Nephron (organoid): Measurements from ENCODE around the gene PHF12.
A peak's percentile ranks its signal among the peaks of the same experiment; 100 is the strongest.

Source experiments
- H3K27ac Mint-ChIP-seq, 3 experiments: 2 replicates each; pipeline ENCODE4 v1.8.0; 2020; ENCODE audit warnings: mixed read lengths in 3 of 3, mild to moderate bottlenecking in 2 of 3, moderate library complexity in 1 of 3
- H3K27me3 Mint-ChIP-seq: 2 replicates; pipeline ENCODE4 v1.8.0; 2021; ENCODE audit warnings: low read depth, mild to moderate bottlenecking, moderate library complexity, mixed read lengths
- H3K36me3 Mint-ChIP-seq: 2 replicates; pipeline ENCODE4 v1.8.0; 2020; ENCODE audit warnings: low read depth, mixed read lengths
- H3K4me1 Mint-ChIP-seq: 2 replicates; pipeline ENCODE4 v1.8.0; 2020; ENCODE audit warnings: mixed read lengths
- H3K4me3 Mint-ChIP-seq, 3 experiments: 2 replicates each; pipeline ENCODE4 v1.8.0; 2020; ENCODE audit warnings: mild to moderate bottlenecking in 3 of 3, mixed read lengths in 3 of 3, moderate library complexity in 2 of 3
- H3K9me3 Mint-ChIP-seq: 2 replicates; pipeline ENCODE4 v1.8.0; 2020; ENCODE audit warnings: mixed read lengths
- TF ChIP-seq, protein P1 (sequence below), 3 experiments: fragments of 200-600 bp; sonication (generic); IDR thresholded peaks; one replicate each; pipeline ENCODE4 v1.5.0; 2021; ENCODE audit warnings: antibody characterized with exemption in 3 of 3; ENCODE audit not compliant: unreplicated experiment in 3 of 3

PHF12 gene

DNA sequence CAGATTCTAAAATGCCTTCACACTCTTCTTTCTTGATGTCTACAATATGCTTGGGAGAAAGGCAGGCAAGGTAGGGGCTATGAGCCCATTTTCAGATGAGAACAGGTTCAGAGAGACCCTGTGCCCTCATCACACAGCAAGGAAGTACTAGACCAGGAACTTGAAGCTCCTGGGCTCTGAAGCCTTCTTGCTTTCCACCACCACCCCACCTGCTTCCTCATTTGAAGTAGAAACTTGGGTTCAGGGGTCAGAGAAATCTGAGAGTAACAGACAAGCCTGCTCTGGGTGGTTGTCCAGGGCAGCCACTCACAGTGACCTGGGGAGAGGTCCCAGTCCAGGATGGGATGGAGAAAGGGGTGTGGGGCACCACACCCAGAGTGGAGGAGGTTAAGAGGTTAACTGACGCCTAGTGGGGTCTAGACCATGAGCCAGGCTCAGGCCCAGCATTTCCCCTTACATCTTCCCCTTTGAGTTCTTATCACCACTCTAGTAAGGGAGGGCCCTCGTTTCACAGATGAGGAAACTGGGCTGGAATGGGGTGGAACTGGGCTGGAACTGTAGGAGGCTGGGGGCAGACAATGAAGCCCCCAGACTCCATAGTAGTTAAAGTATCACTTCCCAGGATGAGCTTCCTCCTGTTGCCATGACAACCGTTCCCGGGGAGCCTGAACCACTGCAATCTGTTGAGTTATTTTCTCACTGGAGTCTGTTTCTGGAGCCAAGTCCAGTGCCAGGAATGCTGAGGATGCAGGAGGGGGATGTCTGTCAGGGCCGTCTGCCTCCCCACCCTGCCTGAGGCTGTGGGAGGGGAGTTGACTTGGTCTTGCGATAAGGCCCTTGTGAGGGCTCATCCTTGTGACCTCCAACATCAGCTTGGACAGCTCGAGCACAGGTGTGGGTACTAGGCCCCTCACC, 16.2 kb upstream of the PHF12 start:
- H3K4me3 Mint-ChIP-seq: no peak overlapping the region
- peaks cover 63% of the 10 kb centered on the region for H3K4me1 Mint-ChIP-seq
- H3K9me3 Mint-ChIP-seq: no peaks in the 10 kb centered on the region
- H3K27ac Mint-ChIP-seq: peak overlapping the region; percentile 55 to 78 (median 74)
- TF ChIP-seq, protein P1, sequence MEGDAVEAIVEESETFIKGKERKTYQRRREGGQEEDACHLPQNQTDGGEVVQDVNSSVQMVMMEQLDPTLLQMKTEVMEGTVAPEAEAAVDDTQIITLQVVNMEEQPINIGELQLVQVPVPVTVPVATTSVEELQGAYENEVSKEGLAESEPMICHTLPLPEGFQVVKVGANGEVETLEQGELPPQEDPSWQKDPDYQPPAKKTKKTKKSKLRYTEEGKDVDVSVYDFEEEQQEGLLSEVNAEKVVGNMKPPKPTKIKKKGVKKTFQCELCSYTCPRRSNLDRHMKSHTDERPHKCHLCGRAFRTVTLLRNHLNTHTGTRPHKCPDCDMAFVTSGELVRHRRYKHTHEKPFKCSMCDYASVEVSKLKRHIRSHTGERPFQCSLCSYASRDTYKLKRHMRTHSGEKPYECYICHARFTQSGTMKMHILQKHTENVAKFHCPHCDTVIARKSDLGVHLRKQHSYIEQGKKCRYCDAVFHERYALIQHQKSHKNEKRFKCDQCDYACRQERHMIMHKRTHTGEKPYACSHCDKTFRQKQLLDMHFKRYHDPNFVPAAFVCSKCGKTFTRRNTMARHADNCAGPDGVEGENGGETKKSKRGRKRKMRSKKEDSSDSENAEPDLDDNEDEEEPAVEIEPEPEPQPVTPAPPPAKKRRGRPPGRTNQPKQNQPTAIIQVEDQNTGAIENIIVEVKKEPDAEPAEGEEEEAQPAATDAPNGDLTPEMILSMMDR (IDR thresholded peaks at IDR 0.05; ENCODE audit: unreplicated experiment in 3 of 3): no peak
- no peaks in the 10 kb centered on the region for H3K36me3 Mint-ChIP-seq
- peaks cover 27% of the 10 kb centered on the region for H3K27me3 Mint-ChIP-seq

DNA sequence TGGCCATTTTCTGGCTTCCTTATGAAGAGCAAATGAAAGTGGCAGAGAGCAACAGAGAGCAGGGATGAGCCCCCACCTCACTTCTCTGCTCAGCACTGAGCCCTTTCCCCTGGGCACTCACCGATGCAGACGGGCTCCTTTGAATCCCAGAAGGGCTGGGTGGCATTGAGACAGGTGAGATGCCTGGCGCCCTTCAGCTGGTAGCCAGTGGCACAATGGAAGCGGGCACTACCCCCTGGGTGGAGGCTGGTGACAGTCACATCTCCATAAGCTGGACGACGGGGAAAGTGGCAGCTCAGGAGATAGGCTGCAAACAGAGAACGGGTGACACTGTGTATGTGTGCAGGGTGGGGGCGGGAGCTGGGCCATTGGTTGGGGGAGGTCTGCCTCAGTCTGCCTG, 12.5 kb upstream of the PHF12 start:
- Mint-ChIP-seq H3K4me1 (peaks cover 31% of the 10 kb centered on the region), H3K27ac (no peak overlapping the region), H3K27me3 (peaks cover 26% of the 10 kb centered on the region), H3K4me3 (no peak overlapping the region), H3K36me3 (no peaks in the 10 kb centered on the region), H3K9me3 (no peaks in the 10 kb centered on the region)
- TF ChIP-seq, protein P1 (IDR thresholded peaks at IDR 0.05; ENCODE audit: unreplicated experiment in 3 of 3): no peak

DNA sequence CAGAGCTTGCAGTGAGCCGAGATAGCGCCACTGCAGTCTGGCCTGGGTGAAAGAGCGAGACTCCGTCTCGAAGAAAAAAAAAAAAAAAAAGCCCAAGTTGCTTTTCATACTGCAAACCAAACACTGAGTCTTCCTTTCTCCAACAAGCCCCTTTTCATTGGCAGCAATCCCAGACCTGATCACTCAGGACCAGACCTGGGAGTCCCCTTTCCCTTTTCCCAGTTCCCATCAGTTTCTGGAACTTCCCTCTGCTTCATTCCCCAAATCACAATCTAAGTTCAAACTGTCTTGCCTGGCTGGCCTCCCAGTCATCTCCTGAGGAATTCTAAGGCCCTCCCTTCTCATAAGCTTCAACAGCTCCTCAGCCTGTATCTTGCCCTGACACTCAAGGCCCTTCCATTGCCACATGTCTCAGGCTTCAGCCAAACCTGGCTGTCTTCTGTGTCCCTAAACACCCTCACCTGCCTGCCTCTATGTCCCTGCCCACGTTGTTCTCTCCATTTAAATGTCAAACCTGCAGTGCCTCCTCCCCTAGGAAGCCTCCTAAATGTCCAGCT, 11.8 kb upstream of the PHF12 start:
- TF ChIP-seq, protein P1 (IDR thresholded peaks at IDR 0.05; ENCODE audit: unreplicated experiment in 3 of 3): no peak
- H3K36me3 Mint-ChIP-seq: no peaks in the 10 kb centered on the region
- no peaks in the 10 kb centered on the region for H3K9me3 Mint-ChIP-seq

DNA sequence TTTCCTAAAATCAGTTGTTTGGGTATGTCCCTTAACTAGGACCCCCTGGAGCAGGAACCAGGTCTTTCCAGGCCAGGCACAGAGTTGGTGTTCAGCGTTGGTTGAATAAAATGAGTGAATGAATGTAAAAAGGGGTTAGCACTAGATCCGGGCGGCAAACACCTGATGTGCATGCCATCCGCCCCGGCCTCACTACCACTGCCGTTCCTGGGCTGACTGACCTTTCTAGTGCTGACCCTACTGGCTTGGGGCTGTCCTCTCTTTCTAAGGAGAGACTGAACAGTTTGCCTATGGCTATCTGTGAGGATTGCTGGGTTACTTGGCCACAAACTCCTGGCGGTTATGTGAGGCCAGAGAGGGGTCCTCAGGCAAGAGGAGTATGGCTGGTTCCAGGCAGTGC, 10.1 kb upstream of the PHF12 start:
- TF ChIP-seq, protein P1 (IDR thresholded peaks at IDR 0.05; ENCODE audit: unreplicated experiment in 3 of 3): no peak
- H3K9me3 Mint-ChIP-seq: no peaks in the 10 kb centered on the region
- no peak overlapping the region for H3K4me3 Mint-ChIP-seq
- no peaks in the 10 kb centered on the region for H3K36me3 Mint-ChIP-seq
- H3K27ac Mint-ChIP-seq: no peak overlapping the region
- H3K27me3 Mint-ChIP-seq: peaks cover 26% of the 10 kb centered on the region
- peaks cover 8% of the 10 kb centered on the region for H3K4me1 Mint-ChIP-seq

More for the DNA sequence above, 11.8 kb upstream of the PHF12 start:
- Mint-ChIP-seq H3K27me3 (peaks cover 26% of the 10 kb centered on the region), H3K27ac (peak overlapping the region in 1 of 3 experiments; percentile 6), H3K4me3 (no peak overlapping the region), H3K4me1 (peaks cover 24% of the 10 kb centered on the region)

DNA sequence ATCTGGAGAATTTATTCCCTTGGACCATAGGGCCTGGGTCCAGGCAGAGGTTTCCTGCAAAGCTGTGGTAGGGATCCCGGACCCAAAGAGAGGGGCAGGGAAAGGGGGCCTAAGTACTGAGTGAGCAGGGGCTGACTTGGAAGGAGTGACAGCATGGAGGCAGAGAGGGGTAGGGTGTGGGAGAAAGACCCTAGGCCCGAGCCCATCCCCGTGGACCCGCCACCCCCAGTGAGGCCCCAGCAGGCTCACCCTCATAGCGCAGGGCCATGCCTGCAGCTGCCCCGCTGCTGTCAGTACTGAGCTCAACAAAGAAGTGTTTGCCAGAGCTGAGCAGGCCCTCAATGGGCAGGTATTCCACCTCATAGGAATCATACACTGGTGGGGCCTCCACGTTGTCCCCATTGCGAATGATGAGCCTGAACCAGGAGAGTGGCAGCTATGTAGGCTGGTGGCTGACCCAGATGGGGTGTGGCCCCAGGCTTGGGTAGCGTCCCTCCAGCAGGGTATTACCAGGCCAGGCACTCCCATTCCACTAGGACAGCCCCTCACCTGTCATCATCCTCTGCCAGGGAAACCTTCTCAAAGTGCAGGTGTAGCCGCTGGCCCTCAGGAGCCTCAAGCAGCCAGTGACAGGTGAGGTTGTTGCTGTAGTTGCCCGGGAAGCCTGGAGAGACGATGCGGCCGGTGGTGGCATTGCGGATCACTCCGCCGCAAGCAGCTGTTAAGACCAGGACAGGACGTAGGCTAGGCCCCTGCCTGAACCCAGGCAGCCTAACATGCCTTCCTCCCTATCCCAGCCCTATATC, 9.1 kb upstream of the PHF12 start:
- H3K4me1 Mint-ChIP-seq: peaks cover 2% of the 10 kb centered on the region
- H3K27me3 Mint-ChIP-seq: peaks cover 26% of the 10 kb centered on the region
- TF ChIP-seq, protein P1 (IDR thresholded peaks at IDR 0.05; ENCODE audit: unreplicated experiment in 3 of 3): no peak
- H3K9me3 Mint-ChIP-seq: no peaks in the 10 kb centered on the region
- H3K4me3 Mint-ChIP-seq: no peak overlapping the region
- H3K36me3 Mint-ChIP-seq: no peaks in the 10 kb centered on the region
- H3K27ac Mint-ChIP-seq: no peak overlapping the region
